SU-DHL-6 (cell line): ENCODE results near the gene EPHB2.

Source experiments
- H2AFZ ChIP-seq: fragments of 200-600 bp; sonication (generic); 2 replicates; pipeline ENCODE4 v1.6.1; 2014; ENCODE audit warnings: low read depth, mild to moderate bottlenecking, moderate library complexity, mixed read lengths, antibody characterized with exemption, low read length; ENCODE audit not compliant: severe bottlenecking
- H3F3A ChIP-seq: fragments of 200-600 bp; shearing (Covaris generic); 2 replicates; pipeline ENCODE4 v1.6.0; 2016; ENCODE audit warnings: antibody characterized with exemption, mild to moderate bottlenecking; ENCODE audit not compliant: insufficient read depth
- H3K27ac ChIP-seq: fragments of 200-600 bp; sonication (generic); 2 replicates; pipeline ENCODE4 v1.5.1; 2016; ENCODE audit warnings: low read depth, mild to moderate bottlenecking, low read length, moderate library complexity, mixed read lengths
- H3K27me3 ChIP-seq: fragments of 200-600 bp; sonication (generic), shearing (Covaris generic); 2 replicates; pipeline ENCODE4 v1.6.0; 2014; ENCODE audit warnings: mild to moderate bottlenecking, low read length
- H3K36me3 ChIP-seq: fragments of 200-600 bp; sonication (generic); 2 replicates; pipeline ENCODE4 v1.6.1; 2014; ENCODE audit warnings: mild to moderate bottlenecking, low read length, mixed read lengths
- H3K4me2 ChIP-seq: fragments of 300-600, 200-600 bp; shearing (Covaris generic), sonication (generic); 2 replicates; pipeline ENCODE4 v1.6.0; 2014; ENCODE audit warnings: low read length, low read depth, mild to moderate bottlenecking; ENCODE audit not compliant: poor library complexity, severe bottlenecking
- H3K4me3 ChIP-seq: fragments of 200-600 bp; sonication (generic); 2 replicates; pipeline ENCODE4 v1.5.1; 2014; ENCODE audit warnings: antibody characterized with exemption, low read length, mild to moderate bottlenecking, mixed read lengths; ENCODE audit not compliant: insufficient read depth, poor library complexity, severe bottlenecking
- H3K79me2 ChIP-seq: fragments of 200-600 bp; sonication (generic); 2 replicates; pipeline ENCODE4 v1.6.1; 2014; ENCODE audit warnings: mild to moderate bottlenecking, low read length, moderate library complexity; ENCODE audit not compliant: insufficient read depth
- H3K9ac ChIP-seq: fragments of 200-600 bp; sonication (generic); 2 replicates; pipeline ENCODE4 v1.7.0; 2014; ENCODE audit warnings: mild to moderate bottlenecking, low read length
- H3K9me2 ChIP-seq: fragments of 200-600 bp; sonication (generic); replicated peaks from 2 replicates; pipeline ENCODE4 v1.6.1; 2014; ENCODE audit warnings: low read length; ENCODE audit not compliant: insufficient read depth
- H3K9me3 ChIP-seq: fragments of 200-600 bp; sonication (generic); 2 replicates; pipeline ENCODE4 v1.6.1; 2014; ENCODE audit warnings: low read length, mixed read lengths; ENCODE audit not compliant: insufficient read depth
- H4K20me1 ChIP-seq: fragments of 200-600 bp; sonication (generic); 2 replicates; pipeline ENCODE4 v1.6.1; 2014; ENCODE audit warnings: low read depth, mild to moderate bottlenecking, antibody characterized with exemption, low read length, moderate library complexity, mixed read lengths
- EZH2phosphoT487 ChIP-seq: fragments of 200-600 bp; sonication (generic), shearing (Covaris generic); conservative IDR thresholded peaks from 2 replicates; pipeline ENCODE4 v1.6.1; 2018; ENCODE audit warnings: mild to moderate bottlenecking, antibody characterized with exemption, low read length, moderate library complexity, mixed read lengths
- TF ChIP-seq, protein P1 (sequence below): fragments of 200-600 bp; sonication (generic); IDR thresholded peaks from one replicate; pipeline ENCODE4 v1.5.1; 2017; ENCODE audit warnings: antibody characterized with exemption, mild to moderate bottlenecking, low read length, moderate library complexity; ENCODE audit not compliant: insufficient read depth, poor library complexity, severe bottlenecking

Gene EPHB2

DNA sequence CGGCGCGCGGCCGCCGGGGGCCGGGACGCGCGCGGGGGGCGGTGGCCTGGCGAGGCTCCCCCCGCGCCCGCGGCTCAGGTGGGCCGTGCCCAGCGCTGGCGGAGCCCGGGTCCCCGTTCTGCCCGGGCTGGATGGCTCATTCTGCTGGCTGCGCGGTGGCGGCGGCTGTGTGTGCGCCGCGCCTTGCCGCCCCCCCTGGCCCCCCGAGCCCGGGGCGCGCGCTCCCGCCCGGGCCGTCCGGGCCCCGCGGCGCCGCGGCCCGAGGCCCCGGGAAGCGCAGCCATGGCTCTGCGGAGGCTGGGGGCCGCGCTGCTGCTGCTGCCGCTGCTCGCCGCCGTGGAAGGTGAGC, at the start of gene EPHB2:
Gene EPHB2 (plus strand): TSS at position 139 of the 349 bp plus-strand sequence. CDS start 144 bp downstream, at position 283.
- H3F3A ChIP-seq = no peaks in the 10 kb centered on the region
- peak within 1 kb of the TSS; percentile 34 for H2AFZ ChIP-seq
- H3K4me2 ChIP-seq = peak within 1 kb of the TSS; percentile 47
- H4K20me1 ChIP-seq = no peaks in the 10 kb centered on the region
- H3K4me3 ChIP-seq = peak within 1 kb of the TSS; percentile 12
- TF ChIP-seq, protein P1, sequence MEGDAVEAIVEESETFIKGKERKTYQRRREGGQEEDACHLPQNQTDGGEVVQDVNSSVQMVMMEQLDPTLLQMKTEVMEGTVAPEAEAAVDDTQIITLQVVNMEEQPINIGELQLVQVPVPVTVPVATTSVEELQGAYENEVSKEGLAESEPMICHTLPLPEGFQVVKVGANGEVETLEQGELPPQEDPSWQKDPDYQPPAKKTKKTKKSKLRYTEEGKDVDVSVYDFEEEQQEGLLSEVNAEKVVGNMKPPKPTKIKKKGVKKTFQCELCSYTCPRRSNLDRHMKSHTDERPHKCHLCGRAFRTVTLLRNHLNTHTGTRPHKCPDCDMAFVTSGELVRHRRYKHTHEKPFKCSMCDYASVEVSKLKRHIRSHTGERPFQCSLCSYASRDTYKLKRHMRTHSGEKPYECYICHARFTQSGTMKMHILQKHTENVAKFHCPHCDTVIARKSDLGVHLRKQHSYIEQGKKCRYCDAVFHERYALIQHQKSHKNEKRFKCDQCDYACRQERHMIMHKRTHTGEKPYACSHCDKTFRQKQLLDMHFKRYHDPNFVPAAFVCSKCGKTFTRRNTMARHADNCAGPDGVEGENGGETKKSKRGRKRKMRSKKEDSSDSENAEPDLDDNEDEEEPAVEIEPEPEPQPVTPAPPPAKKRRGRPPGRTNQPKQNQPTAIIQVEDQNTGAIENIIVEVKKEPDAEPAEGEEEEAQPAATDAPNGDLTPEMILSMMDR = no peak
- no peak for TF ChIP-seq EZH2phosphoT487
- H3K9me2 ChIP-seq = no peaks in the 10 kb centered on the region
- H3K79me2 ChIP-seq = no peaks in the 10 kb centered on the region
- H3K27me3 ChIP-seq = no peaks in the 10 kb centered on the region
- no peaks in the 10 kb centered on the region for H3K9me3 ChIP-seq
- no peaks in the 10 kb centered on the region for H3K36me3 ChIP-seq
- H3K9ac ChIP-seq = no peak within 1 kb of the TSS
- H3K27ac ChIP-seq = no peak within 1 kb of the TSS

DNA sequence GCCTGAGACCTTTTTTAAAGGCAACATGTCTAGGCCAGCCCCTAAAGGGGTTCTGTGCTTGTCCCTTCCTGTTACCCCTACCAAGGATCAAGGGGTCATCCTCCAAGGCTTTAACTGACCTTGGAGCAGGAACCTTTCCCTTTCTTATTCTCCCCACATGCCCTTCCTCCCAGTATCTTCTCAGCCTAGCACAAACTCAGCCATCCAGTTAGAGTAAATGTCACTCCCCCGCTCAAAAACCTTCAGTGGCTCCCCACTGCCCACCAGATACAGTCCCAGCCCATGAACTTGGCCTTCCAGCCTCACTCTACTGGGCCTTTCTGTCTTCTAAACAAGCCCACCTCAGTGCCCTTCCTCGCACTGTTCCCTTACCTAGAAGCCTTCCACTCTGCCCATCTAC, 48.8 kb upstream of the EPHB2 start:
- no peak overlapping the region for H3K4me2 ChIP-seq
- no peak overlapping the region for H3K4me3 ChIP-seq
- H3K36me3 ChIP-seq = no peaks in the 10 kb centered on the region
- H3F3A ChIP-seq = no peaks in the 10 kb centered on the region
- no peak overlapping the region for H3K27ac ChIP-seq
- no peaks in the 10 kb centered on the region for H3K27me3 ChIP-seq
- H4K20me1 ChIP-seq = no peaks in the 10 kb centered on the region
- H2AFZ ChIP-seq = no peak overlapping the region
- no peak overlapping the region for H3K9ac ChIP-seq
- H3K9me3 ChIP-seq = no peaks in the 10 kb centered on the region
- no peaks in the 10 kb centered on the region for H3K9me2 ChIP-seq
- TF ChIP-seq EZH2phosphoT487 = no peak
- TF ChIP-seq, protein P1 = no peak
- no peaks in the 10 kb centered on the region for H3K79me2 ChIP-seq

DNA sequence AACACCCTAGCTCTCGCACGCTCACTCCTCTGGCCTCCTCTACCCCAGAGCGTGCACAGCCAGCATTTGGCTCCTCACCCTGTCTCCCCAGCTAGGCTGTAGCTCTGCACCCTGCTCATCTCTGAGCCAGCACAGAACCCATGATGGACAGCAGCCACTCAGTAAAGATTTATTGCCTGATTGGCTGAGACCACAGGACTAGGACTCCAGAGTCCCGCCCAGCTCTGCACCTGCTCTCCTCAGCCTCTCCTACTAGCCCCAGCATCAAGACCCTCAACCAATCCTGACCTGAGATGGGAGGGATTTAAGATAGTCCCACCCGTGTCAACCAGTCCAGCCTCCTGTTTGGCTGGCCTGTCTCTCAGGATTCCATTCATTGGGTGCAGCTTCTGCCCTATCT, 48.3 kb upstream of the EPHB2 start:
- Histone ChIP-seq H3K9me3 (no peaks in the 10 kb centered on the region), H3K27me3 (no peaks in the 10 kb centered on the region), H3F3A (no peaks in the 10 kb centered on the region), H4K20me1 (no peaks in the 10 kb centered on the region), H3K9ac (no peak overlapping the region), H3K27ac (no peak overlapping the region), H3K79me2 (no peaks in the 10 kb centered on the region), H3K9me2 (no peaks in the 10 kb centered on the region), H3K4me3 (no peak overlapping the region), H2AFZ (no peak overlapping the region), H3K4me2 (no peak overlapping the region), H3K36me3 (no peaks in the 10 kb centered on the region)
- TF ChIP-seq EZH2phosphoT487 = no peak
- TF ChIP-seq, protein P1 = no peak
